Measurements from ENCODE around the gene IRF1. TPM values are rescaled to one million over a fixed set of nuclear protein-coding genes. Genes with fewer than 3 reads are reported as not detected.

IRF1 gene
- total and polyA plus RNA-seq, 2 of the 4 experiments (the other 2 are of a cell fraction): 11.1 to 18.9 TPM

DNA sequence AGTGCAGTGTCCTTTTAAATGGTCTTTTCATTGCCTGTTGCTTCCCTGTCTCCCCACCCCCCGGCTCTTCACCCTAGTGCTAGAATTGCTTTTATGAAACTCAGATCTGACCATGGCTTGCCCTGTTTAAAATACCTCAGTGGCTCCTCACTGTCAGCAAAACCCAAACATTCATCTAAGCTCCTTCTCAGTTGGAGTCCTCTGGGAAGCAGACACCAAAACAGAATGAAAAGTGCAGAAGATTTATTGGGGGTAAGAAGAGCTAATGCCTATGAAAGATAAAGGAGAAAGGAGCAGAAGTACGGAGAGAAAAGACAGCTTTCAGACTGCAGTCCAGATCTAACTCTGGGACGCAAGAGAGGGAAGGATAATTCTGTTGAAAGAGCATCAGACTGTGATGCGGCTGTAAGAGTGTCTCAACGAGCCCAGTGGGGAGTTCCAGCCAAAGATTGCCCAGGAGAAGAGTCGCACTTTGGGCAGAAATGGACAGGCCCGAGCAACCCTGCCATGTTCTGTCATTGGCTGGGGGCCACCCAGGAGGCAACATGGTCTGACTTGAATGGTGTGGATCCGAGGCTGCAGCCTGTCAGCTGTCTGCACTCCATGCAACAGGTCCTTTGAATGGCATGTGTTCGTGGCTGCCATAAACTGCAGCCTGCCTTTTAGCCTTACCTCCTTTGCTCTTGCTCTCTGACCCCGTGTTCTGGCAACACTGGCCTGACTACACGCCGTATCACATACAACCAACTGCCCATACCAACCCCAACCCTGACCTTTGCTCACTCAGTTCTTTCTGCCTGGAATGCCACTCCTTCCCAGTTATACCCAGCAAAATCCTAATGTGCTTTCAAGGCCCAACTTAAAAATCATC lies 55.9 kb downstream of the IRF1 start:
- peak overlapping the region; percentile 3; the same call in 1 of the 2 replicates for H4K5ac ChIP-seq (ENCODE audit: low read depth, low read length)
- peak overlapping the region; percentile 28 for H3K18ac ChIP-seq (ENCODE audit: low read depth, low read length)
- peak overlapping the region; percentile 74 for H3K27ac ChIP-seq (ENCODE audit: insufficient read depth, low read length)
- 51% methylated on average over 7 of the region's 12 CpGs; no CpG with 5 or more reads in 1 of the 2 experiments for WGBS, 2 experiments (ENCODE audit: extremely low coverage in 2 of 2, insufficient read length in 1 of 2)
- H3K4me1 ChIP-seq (ENCODE audit: control insufficient read depth, insufficient read depth, low read length): peaks cover 27% of the 10 kb centered on the region
- H4K8ac ChIP-seq (ENCODE audit: low read depth in 2 of 2, low read length in 2 of 2): peak overlapping the region; percentile 55 to 80; a peak in 3 of 4 replicates
- dilution Hi-C loops (cut with HindIII; ENCODE audit: low sequenced_read_pairs, unreplicated experiment) (no loop called here), in situ Hi-C loops (cut with MboI; ENCODE audit: low sequenced_read_pairs) (no loop called here), intact Hi-C loops (cut with micrococcal nuclease) (no loop called here)
- ChIA-PET POLR2A (ENCODE audit: unreplicated experiment) (no interaction called here), CTCF (no interaction called here)
- peak overlapping the region; percentile 93 for H4K91ac ChIP-seq (ENCODE audit: insufficient read depth, low read depth, low read length)
- no peaks in the 10 kb centered on the region; the same call in 1 of the 2 replicates for H4K20me1 ChIP-seq (ENCODE audit: insufficient read depth, low read length)
- H2AFZ ChIP-seq (replicated peaks; ENCODE audit: low read length, poor library complexity): peak overlapping the region; percentile 64
- peak overlapping the region; percentile 96 for H2AK5ac ChIP-seq (ENCODE audit: low read depth, low read length)
- TF ChIP-seq RCOR1 (IDR thresholded peaks at IDR 0.05; ENCODE audit: insufficient replicate concordance, low read length) (no peak), RAD21 (IDR thresholded peaks at IDR 0.05; ENCODE audit: low read length) (peak; percentile 15; the same call in 1 of the 2 replicates), NFE2L2 (IDR thresholded peaks at IDR 0.05; ENCODE audit: low read depth, low read length) (no peak), FOS (IDR thresholded peaks at IDR 0.05; ENCODE audit: low read depth, low read length) (0 out of 2 replicates have a peak, but pooled peaks have one; percentile 5)
- TF ChIP-seq, protein P1, sequence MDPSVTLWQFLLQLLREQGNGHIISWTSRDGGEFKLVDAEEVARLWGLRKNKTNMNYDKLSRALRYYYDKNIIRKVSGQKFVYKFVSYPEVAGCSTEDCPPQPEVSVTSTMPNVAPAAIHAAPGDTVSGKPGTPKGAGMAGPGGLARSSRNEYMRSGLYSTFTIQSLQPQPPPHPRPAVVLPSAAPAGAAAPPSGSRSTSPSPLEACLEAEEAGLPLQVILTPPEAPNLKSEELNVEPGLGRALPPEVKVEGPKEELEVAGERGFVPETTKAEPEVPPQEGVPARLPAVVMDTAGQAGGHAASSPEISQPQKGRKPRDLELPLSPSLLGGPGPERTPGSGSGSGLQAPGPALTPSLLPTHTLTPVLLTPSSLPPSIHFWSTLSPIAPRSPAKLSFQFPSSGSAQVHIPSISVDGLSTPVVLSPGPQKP (IDR thresholded peaks at IDR 0.05; ENCODE audit: borderline replicate concordance, low read depth, low read length): no peak
- peak; percentile 50 for ATAC-seq (ENCODE audit: low read depth)
- no peaks in the 10 kb centered on the region for H3K9me3 ChIP-seq (ENCODE audit: control insufficient read depth, insufficient read depth, low read length)
- peak overlapping the region; percentile 35 for H3K14ac ChIP-seq (replicated peaks; ENCODE audit: low read depth, low read length)
- peak overlapping the region; percentile 68; the same call in 1 of the 2 replicates for H3K56ac ChIP-seq (ENCODE audit: extremely low read depth, insufficient read depth, low read length)
- no TSS peak for BruUV-seq (replicated peaks)
- H3K9me1 ChIP-seq (ENCODE audit: insufficient read depth, low read length): peaks cover 30% of the 10 kb centered on the region
- H3K79me1 ChIP-seq (ENCODE audit: low read depth in 1 of 2, low read length in 2 of 2): peaks cover 9 to 50% of the 10 kb centered on the region in 2 experiments
- DNase-seq: peak; percentile 61
- H2BK15ac ChIP-seq (ENCODE audit: low read depth, low read length): peak overlapping the region; percentile 68; the same call in 2 of the 3 replicates
- H3K4me2 ChIP-seq (ENCODE audit: low read depth, low read length): peak overlapping the region; percentile 51
- no peak overlapping the region for H3K4me3 ChIP-seq (ENCODE audit: insufficient read depth, low read depth, low read length)
- peak overlapping the region; percentile 89 for H2BK20ac ChIP-seq (ENCODE audit: low read depth, low read length)
- peak overlapping the region; percentile 77 for H3K23ac ChIP-seq (ENCODE audit: low read depth, low read length)
- H3K9ac ChIP-seq (ENCODE audit: low read depth, low read length): no peak overlapping the region
- H2BK120ac ChIP-seq (ENCODE audit: low read depth, low read length): peak overlapping the region; percentile 69
- peak overlapping the region; percentile 48 for H2AK9ac ChIP-seq (replicated peaks; ENCODE audit: low read depth, low read length, poor library complexity)
- H3K27me3 ChIP-seq (ENCODE audit: control insufficient read depth, insufficient read depth, low read length): no peaks in the 10 kb centered on the region
- H3K36me3 ChIP-seq (ENCODE audit: control insufficient read depth, insufficient read depth, low read length): no peaks in the 10 kb centered on the region
- H2BK5ac ChIP-seq (ENCODE audit: low read depth, low read length, poor library complexity, severe bottlenecking): peak overlapping the region; percentile 60
- peak overlapping the region; percentile 87 for H3K4ac ChIP-seq (ENCODE audit: low read depth, low read length)
